BJ (cell line): ENCODE measurements around the gene THBS4. TPM values are rescaled to one million over a fixed set of nuclear protein-coding genes. Genes with fewer than 3 reads are reported as not detected.

Source experiments
- CTCF ChIA-PET: fragments of 350-600 bp; formaldehyde crosslinking; extraction: SDS; loops from one replicate; lab custom pipeline; 2021; ENCODE audit warnings: antibody characterized with exemption, inconsistent platforms; lab: Yijun Ruan, JAX
- POLR2A ChIA-PET: fragments of 300-600 bp; sonication (Branson Sonifier 250); formaldehyde crosslinking; extraction: SDS; loops from one replicate; lab custom pipeline; 2021; ENCODE audit warnings: antibody characterized with exemption; lab: Charles Lee
- DNase-seq: peaks from one replicate; pipeline ENCODE4 v3.0.0-alpha.2; 2011; ENCODE audit warnings: low read depth
- H3K27me3 ChIP-seq: 2 replicates; pipeline ENCODE4 v1.6.0; 2011; ENCODE audit warnings: low read length; ENCODE audit not compliant: control insufficient read depth, insufficient read depth
- H3K36me3 ChIP-seq: 2 replicates; pipeline ENCODE4 v1.5.1; 2011; ENCODE audit warnings: low read length; ENCODE audit not compliant: control insufficient read depth, insufficient read depth
- H3K4me3 ChIP-seq: 2 replicates; pipeline ENCODE4 v1.5.1; 2011; ENCODE audit warnings: low read depth, mild to moderate bottlenecking, control low read depth, low read length
- polyA plus RNA-seq: library from polyadenylated mRNA; depleted of rRNA; stranded (reverse); fragments of >200 nt; gene quantifications from 2 replicates; pipeline ENCODE4 v1.2.3, GENCODE V29; 2011; rRNA removed
- small RNA-seq: library from RNA; depleted of rRNA; stranded (forward); fragments of <200 nt; gene quantifications from one replicate; pipeline ENCODE3, GENCODE V24; 2012; ENCODE audit warnings: low replicate concordance, low read depth; ENCODE audit not compliant: insufficient read length
- TF ChIP-seq, protein P1 (sequence below): IDR thresholded peaks from 2 replicates; pipeline ENCODE4 v1.5.1; 2011; ENCODE audit warnings: low read depth, mild to moderate bottlenecking, control low read depth, inconsistent platforms, low read length, moderate library complexity; ENCODE audit not compliant: insufficient read depth

THBS4 gene
- polyA plus RNA-seq, 1 experiment, result 0.54 TPM

- DNase-seq, result no peak
- ChIA-PET POLR2A (interaction anchor here (0.8 kb wide), 1 partner anchor 12 kb away, joined by 6 read pairs; no protein-coding TSS in a partner anchor), CTCF (interaction anchor here (1.3 to 2.1 kb wide), 2 partner anchors 22 to 43 kb away, joined by 3 to 5 read pairs; no protein-coding TSS in a partner anchor)
- no peaks in the 10 kb centered on the region for H3K36me3 ChIP-seq
- no peak overlapping the region for H3K4me3 ChIP-seq
- TF ChIP-seq, protein P1, sequence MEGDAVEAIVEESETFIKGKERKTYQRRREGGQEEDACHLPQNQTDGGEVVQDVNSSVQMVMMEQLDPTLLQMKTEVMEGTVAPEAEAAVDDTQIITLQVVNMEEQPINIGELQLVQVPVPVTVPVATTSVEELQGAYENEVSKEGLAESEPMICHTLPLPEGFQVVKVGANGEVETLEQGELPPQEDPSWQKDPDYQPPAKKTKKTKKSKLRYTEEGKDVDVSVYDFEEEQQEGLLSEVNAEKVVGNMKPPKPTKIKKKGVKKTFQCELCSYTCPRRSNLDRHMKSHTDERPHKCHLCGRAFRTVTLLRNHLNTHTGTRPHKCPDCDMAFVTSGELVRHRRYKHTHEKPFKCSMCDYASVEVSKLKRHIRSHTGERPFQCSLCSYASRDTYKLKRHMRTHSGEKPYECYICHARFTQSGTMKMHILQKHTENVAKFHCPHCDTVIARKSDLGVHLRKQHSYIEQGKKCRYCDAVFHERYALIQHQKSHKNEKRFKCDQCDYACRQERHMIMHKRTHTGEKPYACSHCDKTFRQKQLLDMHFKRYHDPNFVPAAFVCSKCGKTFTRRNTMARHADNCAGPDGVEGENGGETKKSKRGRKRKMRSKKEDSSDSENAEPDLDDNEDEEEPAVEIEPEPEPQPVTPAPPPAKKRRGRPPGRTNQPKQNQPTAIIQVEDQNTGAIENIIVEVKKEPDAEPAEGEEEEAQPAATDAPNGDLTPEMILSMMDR, result no peak
- no peaks in the 10 kb centered on the region for H3K27me3 ChIP-seq
Observed at GRCh38 chr5:80127116-80127552, 92.0 kb downstream of the THBS4 start.

- Histone ChIP-seq H3K27me3 (no peaks in the 10 kb centered on the region), H3K36me3 (no peaks in the 10 kb centered on the region), H3K4me3 (no peak overlapping the region)
- DNase-seq, result no peak
- ChIA-PET POLR2A (no interaction called here), CTCF (interaction anchor here (1.3 to 1.6 kb wide), 3 partner anchors 8 to 77 kb away, joined by 3 to 5 read pairs (median 3); no protein-coding TSS in a partner anchor)
- TF ChIP-seq, protein P1, result no peak
Observed at GRCh38 chr5:80128141-80128540, 93.0 kb downstream of the THBS4 start.

- no peak overlapping the region for H3K4me3 ChIP-seq
- TF ChIP-seq, protein P1, result no peak
- no peak for DNase-seq
- no peaks in the 10 kb centered on the region for H3K36me3 ChIP-seq
- CTCF ChIA-PET, result interaction anchor here (1.5 to 1.6 kb wide), 2 partner anchors 9 to 76 kb away, joined by 3 to 5 read pairs; no protein-coding TSS in a partner anchor
- POLR2A ChIA-PET, result interaction anchor here (0.6 kb wide), 1 partner anchor 13 kb away, joined by 3 read pairs; no protein-coding TSS in a partner anchor
- no peaks in the 10 kb centered on the region for H3K27me3 ChIP-seq
Observed at GRCh38 chr5:80129146-80129545, 94.0 kb downstream of the THBS4 start.

Small RNA genes lying within 50 kb of the gene (small RNA-seq; reads per million reads assigned to genes)
- gene TRMT112P2, result not detected

Other genes starting within 250 kb of the THBS4 start
- gene MTX3, start 44.1 kb upstream of the THBS4 start, polyA plus RNA-seq, result 5.1 and 9.6 TPM in 2 replicates
- 11.0 and 12.9 TPM in 2 replicates for gene SERINC5, start 220.7 kb downstream of the THBS4 start, polyA plus RNA-seq